Measurements from ENCODE around the gene BORCS5. TPM values are rescaled to one million over a fixed set of nuclear protein-coding genes. Genes with fewer than 3 reads are reported as not detected.

Gene BORCS5
- total and polyA plus RNA-seq, 4 donors, result 7.2 to 22.8 (median 13.2) TPM

- intact Hi-C loops (cut with DNase I), result no loop called here
- Histone ChIP-seq H3K27ac (ENCODE audit: low read depth in 1 of 2, low read length in 2 of 2) (no peak overlapping the region), H3K9me3 (ENCODE audit: control insufficient read depth, low read length) (no peaks in the 10 kb centered on the region), H3K4me1 (ENCODE audit: control insufficient read depth in 1 of 2, insufficient read depth in 2 of 2, low read length in 2 of 2) (peaks cover 0 to under 1% of the 10 kb centered on the region in 2 donors), H3K4me3 (ENCODE audit: low read length in 2 of 2) (no peak overlapping the region), H3K27me3 (ENCODE audit: control insufficient read depth in 1 of 2, insufficient read depth in 2 of 2, low read length in 1 of 2) (no peaks in the 10 kb centered on the region), H3K36me3 (ENCODE audit: control insufficient read depth in 1 of 2, insufficient read depth in 2 of 2, low read length in 1 of 2) (peaks cover 0 to 7% of the 10 kb centered on the region in 2 donors)
- no peak for ATAC-seq (ENCODE audit: low FRiP score)
- DNase-seq, result no peak
- 66 to 69% methylated on average over 2 of the region's 2 CpGs for WGBS, 2 donors
Measured at GRCh38 chr12:12481631-12482030, 124.8 kb downstream of the BORCS5 start.

- no peak overlapping the region for H3K27ac ChIP-seq (ENCODE audit: low read depth in 1 of 2, low read length in 2 of 2)
- H3K27me3 ChIP-seq (ENCODE audit: control insufficient read depth in 1 of 2, insufficient read depth in 2 of 2, low read length in 1 of 2), result no peaks in the 10 kb centered on the region
- intact Hi-C loops (cut with DNase I), result no loop called here
- 87 to 88% methylated on average over 6 of the region's 6 CpGs for WGBS, 2 donors
- H3K36me3 ChIP-seq (ENCODE audit: control insufficient read depth in 1 of 2, insufficient read depth in 2 of 2, low read length in 1 of 2), result peaks cover 0 to 6% of the 10 kb centered on the region in 2 donors
- H3K4me3 ChIP-seq (ENCODE audit: low read length in 2 of 2), result no peak overlapping the region
- no peaks in the 10 kb centered on the region for H3K9me3 ChIP-seq (ENCODE audit: control insufficient read depth, low read length)
- ATAC-seq (ENCODE audit: low FRiP score) (no peak), DNase-seq (no peak)
- H3K4me1 ChIP-seq (ENCODE audit: control insufficient read depth in 1 of 2, insufficient read depth in 2 of 2, low read length in 2 of 2), result peaks cover 0 to 4% of the 10 kb centered on the region in 2 donors
Measured at GRCh38 chr12:12482150-12482761, 125.4 kb downstream of the BORCS5 start.

DNA sequence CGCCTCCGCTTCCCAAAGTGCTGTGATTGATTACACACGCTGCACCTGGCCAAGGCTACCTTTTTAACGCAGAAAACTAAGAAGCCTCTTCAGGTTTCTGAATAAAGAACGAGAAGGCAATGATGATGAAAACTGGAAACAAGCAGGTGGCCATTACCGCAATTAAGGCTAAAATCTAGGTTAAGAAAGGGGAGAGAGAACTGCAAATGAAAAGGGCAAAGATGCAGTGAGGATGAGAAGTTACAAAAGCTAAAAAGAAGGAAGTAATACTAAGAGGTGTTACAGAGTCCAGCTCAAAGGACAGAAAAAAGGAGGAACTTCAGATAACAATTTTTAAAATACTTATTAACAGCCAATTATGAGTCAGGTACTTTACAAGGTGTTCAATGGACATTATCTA is 126.1 kb downstream of the BORCS5 start:
- Histone ChIP-seq H3K9me3 (ENCODE audit: control insufficient read depth, low read length) (no peaks in the 10 kb centered on the region), H3K27me3 (ENCODE audit: control insufficient read depth in 1 of 2, insufficient read depth in 2 of 2, low read length in 1 of 2) (no peaks in the 10 kb centered on the region), H3K36me3 (ENCODE audit: control insufficient read depth in 1 of 2, insufficient read depth in 2 of 2, low read length in 1 of 2) (peaks cover 0 to 4% of the 10 kb centered on the region in 2 donors), H3K4me1 (ENCODE audit: control insufficient read depth in 1 of 2, insufficient read depth in 2 of 2, low read length in 2 of 2) (peaks cover 0 to 4% of the 10 kb centered on the region in 2 donors), H3K4me3 (ENCODE audit: low read length in 2 of 2) (no peak overlapping the region), H3K27ac (ENCODE audit: low read depth in 1 of 2, low read length in 2 of 2) (no peak overlapping the region)
- ATAC-seq (ENCODE audit: low FRiP score) (no peak), DNase-seq (no peak)
- intact Hi-C loops (cut with DNase I), result no loop called here
- 95 to 99% methylated on average over 6 of the region's 6 CpGs for WGBS, 2 donors

GRCh38 chr12:12483438-12483837 is 126.6 kb downstream of the BORCS5 start:
- DNase-seq (no peak), ATAC-seq (ENCODE audit: low FRiP score) (no peak)
- H3K9me3 ChIP-seq (ENCODE audit: control insufficient read depth, low read length), result no peaks in the 10 kb centered on the region
- H3K4me3 ChIP-seq (ENCODE audit: low read length in 2 of 2), result no peak overlapping the region
- 72 to 73% methylated on average over 3 of the region's 3 CpGs for WGBS, 2 donors
- H3K36me3 ChIP-seq (ENCODE audit: control insufficient read depth in 1 of 2, insufficient read depth in 2 of 2, low read length in 1 of 2), result peaks cover 0 to 4% of the 10 kb centered on the region in 2 donors
- peak overlapping the region in 1 of 2 donors; percentile 48 for H3K27ac ChIP-seq (ENCODE audit: low read depth in 1 of 2, low read length in 2 of 2)
- H3K27me3 ChIP-seq (ENCODE audit: control insufficient read depth in 1 of 2, insufficient read depth in 2 of 2, low read length in 1 of 2), result no peaks in the 10 kb centered on the region
- peaks cover 0 to 4% of the 10 kb centered on the region in 2 donors for H3K4me1 ChIP-seq (ENCODE audit: control insufficient read depth in 1 of 2, insufficient read depth in 2 of 2, low read length in 2 of 2)
- intact Hi-C loops (cut with DNase I), result no loop called here

GRCh38 chr12:12486661-12487240 is 129.9 kb downstream of the BORCS5 start:
- H3K4me1 ChIP-seq (ENCODE audit: control insufficient read depth in 1 of 2, insufficient read depth in 2 of 2, low read length in 2 of 2), result peaks cover 0 to 4% of the 10 kb centered on the region in 2 donors
- no peak overlapping the region for H3K27ac ChIP-seq (ENCODE audit: low read depth in 1 of 2, low read length in 2 of 2)
- intact Hi-C loops (cut with DNase I), result no loop called here
- H3K4me3 ChIP-seq (ENCODE audit: low read length in 2 of 2), result no peak overlapping the region
- WGBS, 2 donors, result 79 to 80% methylated on average over 6 of the region's 6 CpGs
- no peaks in the 10 kb centered on the region for H3K27me3 ChIP-seq (ENCODE audit: control insufficient read depth in 1 of 2, insufficient read depth in 2 of 2, low read length in 1 of 2)
- H3K36me3 ChIP-seq (ENCODE audit: control insufficient read depth in 1 of 2, insufficient read depth in 2 of 2, low read length in 1 of 2), result peaks cover 0 to 6% of the 10 kb centered on the region in 2 donors
- ATAC-seq (ENCODE audit: low FRiP score) (no peak), DNase-seq (no peak)
- H3K9me3 ChIP-seq (ENCODE audit: control insufficient read depth, low read length), result no peaks in the 10 kb centered on the region

DNA sequence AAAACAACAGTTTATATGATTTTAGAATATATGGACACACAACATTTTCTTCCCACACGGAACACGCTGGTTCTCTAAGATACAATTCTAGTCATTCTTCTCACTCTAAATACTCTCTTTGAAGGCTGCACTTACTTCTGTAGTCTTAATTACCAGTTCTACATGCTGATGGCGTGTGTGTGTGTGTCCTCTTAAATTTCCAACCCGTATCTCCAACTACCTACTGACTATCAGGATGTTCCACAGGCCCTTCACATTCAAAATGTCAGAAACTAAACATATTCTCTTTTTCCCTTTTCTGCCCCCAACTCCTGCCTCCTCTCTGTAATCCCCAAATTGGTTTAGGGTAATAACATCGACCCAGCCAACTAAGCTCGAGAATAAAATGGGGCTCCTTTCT is 130.6 kb downstream of the BORCS5 start:
- 94 to 96% methylated on average over 6 of the region's 6 CpGs for WGBS, 2 donors
- Histone ChIP-seq H3K27ac (ENCODE audit: low read depth in 1 of 2, low read length in 2 of 2) (no peak overlapping the region), H3K36me3 (ENCODE audit: control insufficient read depth in 1 of 2, insufficient read depth in 2 of 2, low read length in 1 of 2) (peaks cover 0 to 8% of the 10 kb centered on the region in 2 donors), H3K9me3 (ENCODE audit: control insufficient read depth, low read length) (no peaks in the 10 kb centered on the region), H3K4me1 (ENCODE audit: control insufficient read depth in 1 of 2, insufficient read depth in 2 of 2, low read length in 2 of 2) (peaks cover 0 to 4% of the 10 kb centered on the region in 2 donors), H3K4me3 (ENCODE audit: low read length in 2 of 2) (no peak overlapping the region), H3K27me3 (ENCODE audit: control insufficient read depth in 1 of 2, insufficient read depth in 2 of 2, low read length in 1 of 2) (no peaks in the 10 kb centered on the region)
- ATAC-seq (ENCODE audit: low FRiP score) (no peak), DNase-seq (no peak)
- intact Hi-C loops (cut with DNase I), result no loop called here

DNA sequence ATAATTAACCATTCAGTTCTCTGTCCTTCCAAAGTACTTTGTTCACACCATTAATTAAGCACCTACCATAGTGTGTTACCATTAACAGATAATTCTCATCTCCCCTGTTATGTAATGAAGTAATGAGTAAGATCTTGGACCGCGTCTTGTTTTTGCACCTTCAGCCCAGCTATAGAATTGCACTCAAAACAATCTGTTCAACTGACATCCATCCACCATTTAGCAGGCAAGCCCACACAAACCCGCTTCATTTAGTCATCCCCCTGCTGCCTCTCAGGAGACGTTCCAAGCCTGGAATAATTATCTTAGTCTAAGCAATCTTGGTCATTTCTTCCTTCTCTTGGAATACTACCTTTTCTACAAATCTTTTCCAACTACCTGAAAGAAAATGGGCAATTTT is 131.4 kb downstream of the BORCS5 start:
- no peak for ATAC-seq (ENCODE audit: low FRiP score)
- peaks cover 0 to 8% of the 10 kb centered on the region in 2 donors for H3K36me3 ChIP-seq (ENCODE audit: control insufficient read depth in 1 of 2, insufficient read depth in 2 of 2, low read length in 1 of 2)
- no peaks in the 10 kb centered on the region for H3K9me3 ChIP-seq (ENCODE audit: control insufficient read depth, low read length)
- intact Hi-C loops (cut with DNase I), result no loop called here
- H3K4me1 ChIP-seq (ENCODE audit: control insufficient read depth in 1 of 2, insufficient read depth in 2 of 2, low read length in 2 of 2), result peaks cover 0 to 4% of the 10 kb centered on the region in 2 donors
- 84 to 88% methylated on average over 4 of the region's 4 CpGs for WGBS, 2 donors
- no peak overlapping the region for H3K4me3 ChIP-seq (ENCODE audit: low read length in 2 of 2)
- no peaks in the 10 kb centered on the region for H3K27me3 ChIP-seq (ENCODE audit: control insufficient read depth in 1 of 2, insufficient read depth in 2 of 2, low read length in 1 of 2)
- no peak for DNase-seq
- no peak overlapping the region for H3K27ac ChIP-seq (ENCODE audit: low read depth in 1 of 2, low read length in 2 of 2)

- peaks cover 0 to 4% of the 10 kb centered on the region in 2 donors for H3K4me1 ChIP-seq (ENCODE audit: control insufficient read depth in 1 of 2, insufficient read depth in 2 of 2, low read length in 2 of 2)
- ATAC-seq (ENCODE audit: low FRiP score) (no peak), DNase-seq (no peak)
- no peaks in the 10 kb centered on the region for H3K27me3 ChIP-seq (ENCODE audit: control insufficient read depth in 1 of 2, insufficient read depth in 2 of 2, low read length in 1 of 2)
- H3K9me3 ChIP-seq (ENCODE audit: control insufficient read depth, low read length), result no peaks in the 10 kb centered on the region
- no peak overlapping the region for H3K27ac ChIP-seq (ENCODE audit: low read depth in 1 of 2, low read length in 2 of 2)
- WGBS, 2 donors, result 96 to 97% methylated on average over 8 of the region's 8 CpGs
- peaks cover 0 to 6% of the 10 kb centered on the region in 2 donors for H3K36me3 ChIP-seq (ENCODE audit: control insufficient read depth in 1 of 2, insufficient read depth in 2 of 2, low read length in 1 of 2)
- intact Hi-C loops (cut with DNase I), result no loop called here
- H3K4me3 ChIP-seq (ENCODE audit: low read length in 2 of 2), result no peak overlapping the region
Measured at GRCh38 chr12:12488823-12489550, 132.1 kb downstream of the BORCS5 start.
